Esophagus squamous epithelium (tissue), 4 donors: ENCODE data around the gene TMEM198.

Experiments used
- POLR2A ChIP-seq, 4 donors: fragments of 450-650 bp; IDR thresholded peaks; one replicate each; pipeline ENCODE4 v1.6.1; 2017; ENCODE audit warnings: antibody characterized with exemption in 4 of 4, mild to moderate bottlenecking in 4 of 4, moderate library complexity in 3 of 4
- TF ChIP-seq, protein P1 (sequence below), 6 experiments: fragments of 450-650 bp in 4 of 6; fragments of 200-600 bp in 2 of 6; sonication (generic) in 2 of 6; IDR thresholded peaks; one replicate each; pipeline ENCODE4 v1.5.1; 2016 to 2019; ENCODE audit warnings: antibody characterized with exemption in 6 of 6, mild to moderate bottlenecking in 4 of 6, moderate library complexity in 4 of 6

DNA sequence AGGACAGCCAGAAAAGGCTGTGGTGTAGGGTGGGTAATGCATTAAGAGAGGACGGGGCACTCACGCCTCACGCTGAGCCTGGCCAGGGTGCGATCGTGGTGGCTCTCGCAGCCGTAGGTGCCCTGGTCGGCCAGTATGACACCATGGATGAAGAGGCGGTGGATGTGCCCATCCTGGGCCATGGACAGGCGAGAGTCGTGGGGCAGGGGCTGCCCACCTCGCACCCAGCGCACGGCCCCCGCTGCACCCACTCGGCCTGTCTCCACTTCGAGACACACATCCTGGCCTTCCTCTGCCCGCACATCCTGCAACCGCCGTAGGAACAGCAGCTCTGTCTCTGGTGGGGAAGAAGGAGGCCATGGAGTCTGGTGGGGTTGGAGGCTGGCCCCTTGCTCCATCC lies 12.1 kb downstream of the TMEM198 start:
- TF ChIP-seq, protein P1, sequence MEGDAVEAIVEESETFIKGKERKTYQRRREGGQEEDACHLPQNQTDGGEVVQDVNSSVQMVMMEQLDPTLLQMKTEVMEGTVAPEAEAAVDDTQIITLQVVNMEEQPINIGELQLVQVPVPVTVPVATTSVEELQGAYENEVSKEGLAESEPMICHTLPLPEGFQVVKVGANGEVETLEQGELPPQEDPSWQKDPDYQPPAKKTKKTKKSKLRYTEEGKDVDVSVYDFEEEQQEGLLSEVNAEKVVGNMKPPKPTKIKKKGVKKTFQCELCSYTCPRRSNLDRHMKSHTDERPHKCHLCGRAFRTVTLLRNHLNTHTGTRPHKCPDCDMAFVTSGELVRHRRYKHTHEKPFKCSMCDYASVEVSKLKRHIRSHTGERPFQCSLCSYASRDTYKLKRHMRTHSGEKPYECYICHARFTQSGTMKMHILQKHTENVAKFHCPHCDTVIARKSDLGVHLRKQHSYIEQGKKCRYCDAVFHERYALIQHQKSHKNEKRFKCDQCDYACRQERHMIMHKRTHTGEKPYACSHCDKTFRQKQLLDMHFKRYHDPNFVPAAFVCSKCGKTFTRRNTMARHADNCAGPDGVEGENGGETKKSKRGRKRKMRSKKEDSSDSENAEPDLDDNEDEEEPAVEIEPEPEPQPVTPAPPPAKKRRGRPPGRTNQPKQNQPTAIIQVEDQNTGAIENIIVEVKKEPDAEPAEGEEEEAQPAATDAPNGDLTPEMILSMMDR (IDR thresholded peaks at IDR 0.05), result no peak
- TF ChIP-seq POLR2A (IDR thresholded peaks at IDR 0.05), result no peak
